GM18511 (cell line): ENCODE data around the gene PDE4A.
"Not testable (repeated sequence)": the region's sequence is repeated elsewhere in the genome, so short reads cannot be mapped to it uniquely, and the experiment has no call there.

Experiments used
- ATAC-seq: cut with Tn5 transposase; IDR thresholded peaks from one replicate; pipeline ENCODE4 v1.9.1; 2021; ENCODE audit warnings: mild to moderate bottlenecking, moderate library complexity; ENCODE audit not compliant: unreplicated experiment

The PDE4A gene

DNA sequence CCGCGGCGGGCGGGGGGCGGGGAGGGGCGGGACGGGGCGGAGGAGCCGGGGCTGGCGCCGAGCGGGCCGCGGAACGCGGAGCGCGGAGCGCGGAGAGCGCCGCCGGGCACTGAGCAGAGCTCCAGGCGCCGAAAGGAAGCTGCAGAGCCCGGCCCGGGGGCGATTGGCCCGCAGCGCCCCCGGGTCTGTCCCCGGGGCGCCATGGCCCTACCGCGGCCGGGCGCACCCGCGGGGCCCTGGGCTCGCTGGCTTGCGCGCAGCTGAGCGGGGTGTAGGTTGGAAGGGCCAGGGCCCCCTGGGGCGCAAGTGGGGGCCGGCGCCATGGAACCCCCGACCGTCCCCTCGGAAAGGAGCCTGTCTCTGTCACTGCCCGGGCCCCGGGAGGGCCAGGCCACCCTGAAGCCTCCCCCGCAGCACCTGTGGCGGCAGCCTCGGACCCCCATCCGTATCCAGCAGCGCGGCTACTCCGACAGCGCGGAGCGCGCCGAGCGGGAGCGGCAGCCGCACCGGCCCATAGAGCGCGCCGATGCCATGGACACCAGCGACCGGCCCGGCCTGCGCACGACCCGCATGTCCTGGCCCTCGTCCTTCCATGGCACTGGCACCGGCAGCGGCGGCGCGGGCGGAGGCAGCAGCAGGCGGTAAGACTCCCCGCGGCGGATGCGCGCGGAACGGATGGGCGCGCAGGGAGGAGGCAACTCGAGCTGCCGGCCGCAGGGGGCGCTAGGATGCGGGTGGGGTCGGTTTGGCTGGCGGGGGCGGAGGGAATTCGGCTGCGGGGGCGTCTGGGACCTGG is at the start of gene PDE4A:
Gene PDE4A (plus strand): TSS at position 95 of the 796 bp plus-strand sequence. CDS start 227 bp downstream, at position 322.
- ATAC-seq: no peak

DNA sequence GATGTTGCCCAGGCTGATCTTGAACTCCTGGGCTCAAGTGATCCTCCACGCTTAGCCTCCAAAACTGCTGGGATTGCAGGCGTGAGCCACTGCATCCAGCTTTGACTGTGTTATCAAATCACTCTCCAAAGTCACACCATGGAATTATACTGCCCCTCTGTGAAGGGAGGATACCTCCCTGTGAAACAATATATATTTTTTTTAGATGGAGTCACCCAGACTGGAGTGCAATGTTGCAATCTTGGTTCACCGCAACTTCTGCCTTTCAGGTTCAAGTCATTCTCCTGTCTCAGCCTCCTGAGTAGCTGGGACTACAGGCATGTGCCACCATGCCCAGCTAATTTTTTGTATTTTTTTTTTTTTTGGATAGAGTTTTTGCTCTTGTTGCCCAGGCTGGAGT is 47.6 kb upstream of the PDE4A start:
- no peak for ATAC-seq

- ATAC-seq: no peak
Measured at GRCh38 chr19:10374931-10375330, 45.4 kb upstream of the PDE4A start.

DNA sequence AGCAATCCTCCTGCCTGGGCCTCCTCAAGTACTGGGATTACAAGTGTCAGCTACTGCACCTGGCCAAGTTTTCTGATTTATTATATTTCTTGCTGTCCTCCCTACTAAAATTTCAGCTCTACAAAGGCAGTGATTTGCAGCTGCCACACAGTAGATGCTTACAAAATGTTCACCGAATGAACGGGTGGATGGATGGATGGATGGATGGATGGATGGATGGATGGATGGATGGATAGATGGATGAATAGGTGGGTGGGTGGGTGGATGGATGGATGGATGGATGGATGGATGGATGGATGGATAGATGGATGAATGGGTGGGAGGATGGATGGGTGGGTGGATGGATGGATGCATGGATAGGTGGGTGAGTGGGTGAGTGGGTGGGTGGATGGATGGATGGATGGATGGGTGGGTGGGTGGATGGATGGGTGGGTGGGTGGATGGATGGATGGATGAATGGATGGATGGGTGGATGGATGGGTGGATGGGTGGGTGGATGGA is 43.1 kb upstream of the PDE4A start:
- ATAC-seq: not testable (repeated sequence)

DNA sequence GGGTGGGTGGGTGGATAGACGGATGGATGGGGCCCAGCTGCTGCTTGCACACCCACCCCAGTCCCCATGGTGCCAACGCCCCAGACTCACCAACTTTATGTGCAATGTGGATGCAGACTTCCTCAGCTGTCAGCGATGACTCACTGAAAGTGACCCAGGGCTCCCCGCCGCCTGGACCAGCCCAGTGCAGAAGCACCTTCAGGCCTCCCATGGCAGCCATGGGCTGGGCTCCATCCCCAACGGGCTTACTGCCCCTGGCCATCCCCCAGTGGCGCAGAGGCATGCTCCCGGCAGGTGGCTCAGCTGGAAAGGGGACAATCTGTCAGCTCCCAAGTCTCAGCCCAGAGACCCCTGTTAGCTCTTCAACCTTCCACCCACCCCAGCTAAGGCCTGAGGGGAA is 42.2 kb upstream of the PDE4A start:
- no peak for ATAC-seq

GRCh38 chr19:10379880-10380312 is 40.4 kb upstream of the PDE4A start:
- ATAC-seq: no peak

GRCh38 chr19:10380313-10381102 is 39.8 kb upstream of the PDE4A start, which contains the start of gene TYK2:
Gene TYK2 (minus strand): TSS chr19:10380572. CDS start chr19:10378406, 2,166 bp downstream.
- ATAC-seq: peak; percentile 94

- not testable (repeated sequence) for ATAC-seq
Measured at GRCh38 chr19:10383223-10383499, 37.2 kb upstream of the PDE4A start.

- no peak for ATAC-seq
Measured at GRCh38 chr19:10384580-10384979, 35.8 kb upstream of the PDE4A start.

- ATAC-seq: no peak
Measured at GRCh38 chr19:10388957-10389356, 31.4 kb upstream of the PDE4A start.

- no peak for ATAC-seq
Measured at GRCh38 chr19:10389863-10390262, 30.5 kb upstream of the PDE4A start.

DNA sequence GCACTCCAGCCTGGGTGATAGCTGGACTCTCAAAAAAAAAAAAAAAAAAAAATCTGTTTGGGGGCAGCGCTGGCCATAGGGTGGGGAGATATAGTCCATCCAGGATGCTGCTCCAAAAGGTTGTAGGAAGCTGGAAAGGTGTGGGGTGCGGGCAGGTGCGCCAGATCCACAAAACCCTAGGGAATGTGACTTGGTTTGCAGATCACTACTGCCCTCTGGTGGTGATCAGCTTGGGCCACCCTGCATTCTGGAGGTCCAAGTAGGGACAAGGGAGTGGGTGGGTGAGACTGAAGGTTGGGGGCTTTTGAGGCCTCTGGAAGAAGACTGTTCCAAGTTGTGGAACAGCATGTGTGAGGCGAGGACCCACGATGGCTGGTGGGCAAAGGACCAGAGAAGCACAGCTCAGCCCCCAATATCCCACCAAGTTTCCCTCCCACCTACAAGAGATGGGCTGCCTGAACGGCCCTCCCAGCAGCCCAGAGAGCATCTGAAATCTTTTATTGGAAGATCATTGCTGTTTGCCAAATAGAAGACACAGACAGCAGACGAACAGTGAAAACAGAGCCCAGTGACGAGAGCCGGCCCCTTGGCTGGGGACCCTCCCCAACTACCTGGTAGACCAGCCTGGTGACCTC is 29.6 kb upstream of the PDE4A start:
- ATAC-seq: no peak

GRCh38 chr19:10392120-10392519 is 28.2 kb upstream of the PDE4A start:
- ATAC-seq: no peak

- no peak for ATAC-seq
Measured at GRCh38 chr19:10393137-10393536, 27.2 kb upstream of the PDE4A start.

DNA sequence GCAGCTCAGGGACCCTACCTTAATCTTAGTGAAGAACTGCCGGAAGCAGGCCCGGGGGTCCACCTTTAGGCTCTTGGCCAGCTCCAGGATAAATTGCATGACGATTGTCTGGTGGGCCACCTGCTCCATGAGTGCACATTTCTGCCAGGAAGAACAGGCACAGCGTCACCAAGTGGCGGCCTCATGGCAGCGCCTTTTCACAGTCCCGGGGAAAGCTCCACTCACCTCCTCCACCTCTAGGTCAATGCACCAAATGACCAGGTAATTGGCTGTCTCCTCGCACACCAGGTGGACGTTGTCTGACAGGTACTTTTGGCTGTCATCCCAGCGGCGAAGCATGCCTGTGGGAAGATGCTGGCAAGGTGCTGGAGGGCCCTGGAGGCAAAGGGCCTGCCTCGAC is 25.3 kb upstream of the PDE4A start:
- ATAC-seq: no peak

- no peak for ATAC-seq
Measured at GRCh38 chr19:10395436-10395835, 24.9 kb upstream of the PDE4A start.

DNA sequence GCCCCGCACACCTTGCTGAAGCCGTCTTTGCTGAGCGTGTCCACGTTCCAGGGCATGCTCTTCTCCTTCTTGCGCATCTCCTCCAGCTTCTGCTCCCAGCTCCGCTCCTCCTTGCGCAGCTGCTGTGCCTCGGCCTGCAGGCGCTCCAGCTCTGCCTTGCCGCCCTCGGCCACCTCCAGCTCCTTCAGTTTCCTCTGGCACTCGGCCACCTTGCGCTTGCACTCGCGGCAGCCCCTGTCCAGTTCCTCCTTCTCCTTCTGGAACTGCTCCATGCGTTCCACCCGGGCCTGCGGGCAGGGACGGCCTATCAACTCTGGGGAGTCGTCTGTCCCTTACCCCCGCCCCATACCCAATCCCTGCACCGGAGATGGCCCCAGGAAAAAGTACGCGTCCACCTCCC is 24.4 kb upstream of the PDE4A start:
- ATAC-seq: no peak

- no peak for ATAC-seq
Measured at GRCh38 chr19:10398819-10399218, 21.5 kb upstream of the PDE4A start.

GRCh38 chr19:10399340-10399739 is 21.0 kb upstream of the PDE4A start:
- ATAC-seq: not testable (repeated sequence)

DNA sequence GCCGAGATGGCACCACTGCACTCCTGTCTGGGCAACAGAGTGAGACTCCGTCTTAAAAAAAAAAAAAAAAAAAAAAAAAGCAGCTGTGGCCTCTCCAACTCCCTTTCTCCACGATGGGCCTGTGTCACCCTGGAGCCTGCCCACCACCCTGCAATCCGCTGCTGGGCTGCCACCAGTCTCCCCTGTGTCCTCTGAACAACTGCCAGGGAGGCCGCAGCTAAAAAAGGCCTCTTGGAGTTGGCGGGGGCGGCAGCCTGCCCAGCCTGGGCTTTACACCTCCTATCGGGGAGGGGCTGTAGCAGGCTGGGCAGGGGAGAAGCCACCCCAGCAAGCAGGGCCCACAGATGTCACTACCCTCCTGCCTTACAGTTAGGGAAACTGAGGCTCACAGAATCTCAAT is 20.5 kb upstream of the PDE4A start:
- no peak for ATAC-seq

GRCh38 chr19:10402441-10403038 is 17.8 kb upstream of the PDE4A start:
- ATAC-seq: no peak
